Thyroid gland (tissue), 4 donors: ENCODE data around the gene IGFN1. TPM values are rescaled to one million over a fixed set of nuclear protein-coding genes. Genes with fewer than 3 reads are reported as not detected.
A peak's percentile ranks its signal among the peaks of the same experiment; 100 is the strongest.

Source experiments
- DNase-seq, 2 donors: peaks; one replicate each; pipeline ENCODE4 v3.0.0-alpha.2; 2019
- H3K27ac ChIP-seq, 3 donors: fragments of 200-600 bp; sonication (generic); 1 replicate in 2 of 3; 2 replicates in 1 of 3; pipeline ENCODE4 v1.5.1; 2016 to 2019; ENCODE audit warnings: mild to moderate bottlenecking in 1 of 3, moderate library complexity in 1 of 3
- H3K27me3 ChIP-seq: fragments of 200-600 bp; sonication (generic); one replicate; pipeline ENCODE4 v1.5.1; 2019
- H3K36me3 ChIP-seq, 2 donors: fragments of 200-600 bp; sonication (generic); one replicate each; pipeline ENCODE4 v1.5.1; 2016 to 2019
- H3K4me1 ChIP-seq, 2 donors: fragments of 200-600 bp; sonication (generic); one replicate each; pipeline ENCODE4 v1.5.1; 2017 to 2019
- H3K4me3 ChIP-seq, 3 donors: fragments of 200-600 bp; sonication (generic); replicated peaks in 1 of 3; 1 replicate in 2 of 3; 2 replicates in 1 of 3; pipeline ENCODE4 v1.5.1; 2016; ENCODE audit warnings: mild to moderate bottlenecking in 1 of 3
- H3K9me3 ChIP-seq: fragments of 200-600 bp; sonication (generic); one replicate; pipeline ENCODE4 v1.5.1; 2017
- CTCF ChIP-seq, 6 experiments: fragments of 200-600 bp in 3 of 6; fragments of 450-650 bp in 3 of 6; sonication (generic) in 3 of 6; IDR thresholded peaks; one replicate each; pipeline ENCODE4 v1.5.1; 2016 to 2019; ENCODE audit warnings: antibody characterized with exemption in 6 of 6, mild to moderate bottlenecking in 2 of 6, inconsistent platforms in 1 of 6, moderate library complexity in 1 of 6
- POLR2A ChIP-seq, 2 donors: fragments of 450-650 bp; IDR thresholded peaks; one replicate each; pipeline ENCODE4 v1.6.1; 2017; ENCODE audit warnings: antibody characterized with exemption in 2 of 2, mild to moderate bottlenecking in 2 of 2, moderate library complexity in 1 of 2
- WGBS, 2 donors: methylation state at CpG; one replicate each; pipeline ENCODE4 v1.1.5; 2017; 5-methylcytosine and 5-hydroxymethylcytosine counted together
- intact Hi-C: fragments of 100-400 bp; cut with DNase I; formaldehyde crosslinking; loops from one replicate; pipeline ENCODE4 v1.15.1; 2023
- total RNA-seq, 4 donors: library from RNA; depleted of rRNA; stranded (reverse); fragments of >200 nt; gene quantifications; one replicate each; pipeline ENCODE4 v1.2.3, GENCODE V29; 2016

The IGFN1 gene
- total RNA-seq, 4 donors from 2014 or later = 16.2 to 78.6 (median 33.0) TPM

DNA sequence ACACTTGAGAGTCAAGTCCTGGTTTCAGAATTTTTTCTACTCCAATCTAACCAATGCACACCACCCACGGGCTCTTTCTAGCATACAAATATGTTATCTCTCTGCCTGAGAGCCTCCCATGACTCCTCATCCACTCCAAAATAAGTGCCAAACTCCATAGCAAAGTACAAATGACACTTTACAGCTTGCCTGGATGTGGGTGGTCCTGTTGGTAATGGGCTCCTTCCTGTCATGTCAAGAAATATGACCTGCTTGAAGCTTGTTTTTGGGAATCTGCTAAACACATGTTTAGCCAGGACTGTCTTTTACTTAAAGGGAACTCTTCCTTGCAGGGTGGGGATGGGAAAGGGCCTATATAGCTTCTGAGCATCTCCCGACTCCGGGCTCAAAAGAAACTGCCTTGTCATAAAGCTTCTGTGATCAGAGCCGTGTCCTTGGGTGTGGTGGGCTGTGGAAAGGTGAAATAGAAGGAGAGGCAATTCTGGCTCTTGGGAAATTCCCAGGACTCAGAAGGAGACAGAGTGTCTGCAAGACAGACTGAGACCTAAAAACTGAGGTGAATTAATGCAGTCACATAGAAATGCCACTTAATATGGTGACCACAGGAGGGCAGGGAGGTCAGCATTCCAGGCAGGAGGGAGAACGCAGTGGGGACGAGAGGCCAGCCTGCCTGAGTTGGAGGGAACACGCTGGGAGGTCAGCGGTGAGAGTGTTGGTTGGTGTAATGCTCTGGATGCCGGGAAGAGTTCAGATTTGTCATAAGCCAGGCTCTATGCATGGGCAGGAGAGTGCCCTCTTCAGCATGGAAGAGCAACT is 6.1 kb upstream of the IGFN1 start:
- intact Hi-C loops = loop anchor here (5.0 kb wide), 1 partner anchor 37 kb away; no protein-coding TSS in a partner anchor
- 41 to 44% methylated on average over 9 of the region's 9 CpGs for WGBS, 2 donors
- no peaks in the 10 kb centered on the region for H3K27me3 ChIP-seq
- peak; percentile 48 to 60 for DNase-seq
- no peaks in the 10 kb centered on the region for H3K9me3 ChIP-seq
- H3K27ac ChIP-seq = no peak overlapping the region
- H3K36me3 ChIP-seq = no peaks in the 10 kb centered on the region
- peaks cover 0 to 8% of the 10 kb centered on the region in 2 donors for H3K4me1 ChIP-seq
- no peak overlapping the region for H3K4me3 ChIP-seq
- peak in 4 of 6 experiments; percentile 38 to 60 (median 50) for TF ChIP-seq CTCF (IDR thresholded peaks at IDR 0.05)
- no peak for TF ChIP-seq POLR2A (IDR thresholded peaks at IDR 0.05)

DNA sequence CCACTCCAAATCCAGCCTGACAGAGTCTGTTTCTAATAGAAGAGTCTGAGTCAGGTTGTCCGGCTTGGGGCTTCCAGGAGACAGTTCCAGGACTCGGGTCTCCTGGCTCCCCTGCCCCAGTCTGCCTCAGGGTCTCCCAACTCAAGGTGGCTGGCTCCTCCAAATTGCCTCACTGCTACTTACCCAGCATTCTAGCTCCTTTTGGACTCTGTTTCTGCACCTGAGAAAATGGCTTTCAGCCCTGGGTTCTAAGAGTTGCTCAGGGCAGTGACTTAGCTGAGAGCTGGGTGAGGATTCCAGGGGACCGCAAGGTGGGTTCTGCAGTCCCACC is 5.5 kb upstream of the IGFN1 start:
- Histone ChIP-seq H3K36me3 (no peaks in the 10 kb centered on the region), H3K9me3 (no peaks in the 10 kb centered on the region), H3K27me3 (no peaks in the 10 kb centered on the region), H3K4me3 (no peak overlapping the region), H3K27ac (no peak overlapping the region), H3K4me1 (peaks cover 0 to 8% of the 10 kb centered on the region in 2 donors)
- DNase-seq = no peak
- intact Hi-C loops = no loop called here
- TF ChIP-seq POLR2A (IDR thresholded peaks at IDR 0.05) (no peak), CTCF (IDR thresholded peaks at IDR 0.05) (peak in 1 of 6 experiments; percentile 16)
- WGBS, 2 donors = 46 to 67% methylated on average over 1 to 3 of the region's 3 CpGs

DNA sequence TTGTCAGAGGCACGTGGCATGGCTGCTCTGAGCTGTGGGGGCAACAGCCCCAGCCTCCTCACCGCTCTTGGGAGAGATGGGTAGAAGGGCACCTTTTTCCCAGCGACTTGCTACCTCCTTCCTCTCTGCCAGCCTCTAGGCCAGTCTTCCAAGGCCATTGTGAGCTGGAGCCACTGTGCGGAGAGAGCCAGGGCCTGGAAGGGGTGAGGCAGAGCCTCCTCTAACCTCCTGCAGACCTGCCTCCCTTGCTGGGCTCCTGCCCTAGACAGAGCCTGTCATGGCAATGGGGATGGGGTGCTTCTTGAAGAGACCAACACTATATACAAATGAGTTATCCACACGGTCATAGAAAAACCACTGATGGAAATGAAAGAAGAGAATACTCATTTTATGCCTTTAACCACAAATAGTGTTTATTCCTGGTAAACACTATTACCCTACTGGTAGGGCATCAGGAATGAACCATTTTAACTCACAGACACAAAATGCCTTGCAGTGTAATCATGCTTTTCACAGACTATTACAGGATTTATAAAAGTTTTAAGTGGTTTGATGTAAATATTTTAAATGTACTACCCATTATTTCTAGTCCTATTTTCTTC is 5.0 kb upstream of the IGFN1 start:
- no peaks in the 10 kb centered on the region for H3K36me3 ChIP-seq
- H3K9me3 ChIP-seq = no peaks in the 10 kb centered on the region
- WGBS, 2 donors = 76 to 89% methylated on average over 3 to 5 of the region's 5 CpGs
- H3K4me1 ChIP-seq = peaks cover 0 to 8% of the 10 kb centered on the region in 2 donors
- intact Hi-C loops = no loop called here
- H3K27ac ChIP-seq = no peak overlapping the region
- H3K27me3 ChIP-seq = no peaks in the 10 kb centered on the region
- DNase-seq = no peak
- H3K4me3 ChIP-seq = no peak overlapping the region
- no peak for TF ChIP-seq CTCF (IDR thresholded peaks at IDR 0.05)
- no peak for TF ChIP-seq POLR2A (IDR thresholded peaks at IDR 0.05)

GRCh38 chr1:201186192-201186591 is 4.4 kb upstream of the IGFN1 start:
- Histone ChIP-seq H3K36me3 (no peaks in the 10 kb centered on the region), H3K4me1 (peaks cover 0 to 8% of the 10 kb centered on the region in 2 donors), H3K27ac (no peak overlapping the region), H3K4me3 (no peak overlapping the region), H3K27me3 (no peaks in the 10 kb centered on the region), H3K9me3 (no peaks in the 10 kb centered on the region)
- 89 to 92% methylated on average over 3 of the region's 3 CpGs for WGBS, 2 donors
- intact Hi-C loops = no loop called here
- TF ChIP-seq CTCF (IDR thresholded peaks at IDR 0.05) (no peak), POLR2A (IDR thresholded peaks at IDR 0.05) (no peak)
- DNase-seq = no peak

- no peak for TF ChIP-seq CTCF (IDR thresholded peaks at IDR 0.05)
- TF ChIP-seq POLR2A (IDR thresholded peaks at IDR 0.05) = no peak
- Histone ChIP-seq H3K27ac (no peak overlapping the region), H3K4me3 (no peak overlapping the region), H3K36me3 (no peaks in the 10 kb centered on the region), H3K27me3 (no peaks in the 10 kb centered on the region), H3K9me3 (no peaks in the 10 kb centered on the region), H3K4me1 (peaks cover 0 to 8% of the 10 kb centered on the region in 2 donors)
- WGBS, 2 donors = 77 to 86% methylated on average over 2 of the region's 2 CpGs
- DNase-seq = no peak
- intact Hi-C loops = no loop called here
Measured at GRCh38 chr1:201189085-201189484, 1.5 kb upstream of the IGFN1 start.
